Suprapubic skin (tissue), 4 donors: ENCODE results near the gene ANXA3. TPM values are rescaled to one million over a fixed set of nuclear protein-coding genes. Genes with fewer than 3 reads are reported as not detected.

ENCODE experiments used
- DNase-seq, 2 donors: peaks; one replicate each; pipeline ENCODE4 v3.0.0-alpha.2; 2019; ENCODE audit warnings: low spot score in 2 of 2
- H3K27ac ChIP-seq: fragments of 200-600 bp; sonication (generic); one replicate; pipeline ENCODE4 v1.5.1; 2019
- H3K27me3 ChIP-seq: fragments of 200-600 bp; sonication (generic); one replicate; pipeline ENCODE4 v1.5.1; 2019
- H3K36me3 ChIP-seq: fragments of 200-600 bp; sonication (generic); one replicate; pipeline ENCODE4 v1.5.1; 2019
- H3K4me1 ChIP-seq: fragments of 200-600 bp; sonication (generic); one replicate; pipeline ENCODE4 v1.5.1; 2019
- H3K4me3 ChIP-seq: fragments of 200-600 bp; sonication (generic); one replicate; pipeline ENCODE4 v1.5.1; 2019; ENCODE audit warnings: mild to moderate bottlenecking
- H3K9me3 ChIP-seq: fragments of 200-600 bp; sonication (generic); one replicate; pipeline ENCODE4 v1.5.1; 2019
- EP300 ChIP-seq: sonication (generic); formaldehyde crosslinking; IDR thresholded peaks from one replicate; pipeline ENCODE4 v1.6.1; 2017; ENCODE audit warnings: antibody characterized with exemption
- POLR2A ChIP-seq, 2 donors: fragments of 450-650 bp; IDR thresholded peaks; one replicate each; pipeline ENCODE4 v1.6.1; 2017; ENCODE audit warnings: antibody characterized with exemption in 2 of 2, mild to moderate bottlenecking in 2 of 2, moderate library complexity in 2 of 2
- POLR2AphosphoS5 ChIP-seq, 3 donors: sonication (generic); formaldehyde crosslinking; IDR thresholded peaks; one replicate each; pipeline ENCODE4 v1.6.1; 2017; ENCODE audit warnings: antibody characterized with exemption in 3 of 3
- WGBS: methylation state at CpG from one replicate; pipeline ENCODE4 v1.1.5; 2018; 5-methylcytosine and 5-hydroxymethylcytosine counted together
- total RNA-seq, 4 donors: library from RNA; depleted of rRNA; stranded (reverse); fragments of >200 nt; gene quantifications; one replicate each; pipeline ENCODE4 v1.1.0, GENCODE V29; 2016
- TF ChIP-seq, protein P1 (sequence below), 2 donors: fragments of 200-600 bp in 1 of 2; fragments of 450-650 bp in 1 of 2; sonication (generic) in 1 of 2; IDR thresholded peaks; one replicate each; pipeline ENCODE4 v1.5.1; 2016 to 2019; ENCODE audit warnings: antibody characterized with exemption in 2 of 2, mild to moderate bottlenecking in 1 of 2, moderate library complexity in 1 of 2

ANXA3 gene
- total RNA-seq, 4 donors from 2014 or later, result 13.8 to 36.7 (median 19.8) TPM

DNA sequence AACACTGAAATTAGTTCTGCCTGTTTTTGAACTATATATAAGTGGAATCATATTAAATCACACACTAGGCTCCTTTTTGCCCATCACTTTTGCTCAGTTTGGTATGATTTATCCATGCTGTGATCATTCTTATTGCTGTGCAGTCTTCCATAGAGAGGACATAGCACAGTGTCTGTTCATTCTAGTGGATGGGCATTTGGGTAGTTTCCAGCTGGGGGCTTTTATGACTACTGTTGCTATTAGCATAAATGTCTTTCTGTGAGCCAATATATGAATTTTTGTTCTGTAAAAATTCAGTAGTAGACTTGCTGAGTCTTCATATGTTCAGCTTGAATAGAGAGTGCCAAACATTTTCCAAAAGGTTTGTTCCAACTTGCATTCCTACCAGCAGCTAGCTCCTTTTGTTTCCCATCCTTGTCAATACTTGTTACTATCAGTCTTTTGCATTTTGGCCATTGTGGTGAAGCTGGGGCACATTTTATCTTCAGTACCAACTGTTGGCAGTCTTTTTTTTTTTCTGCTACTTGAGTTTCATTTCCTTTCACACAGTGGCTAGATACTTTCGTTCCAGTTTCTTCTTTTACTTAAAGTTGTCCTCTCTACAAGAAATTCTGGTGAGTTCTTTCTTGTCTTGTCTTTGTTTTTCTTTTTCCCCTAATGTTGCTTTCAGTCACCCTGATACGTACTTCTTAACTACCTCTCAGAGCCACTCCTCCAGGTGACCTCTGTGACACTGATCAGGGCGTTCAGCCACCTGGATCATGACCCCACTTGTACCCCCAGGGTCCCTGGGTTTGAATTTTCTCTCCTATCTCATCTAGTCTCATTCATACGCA lies 87.0 kb downstream of the ANXA3 start:
- no peak overlapping the region for H3K4me3 ChIP-seq
- no peaks in the 10 kb centered on the region for H3K27me3 ChIP-seq
- peaks cover 29% of the 10 kb centered on the region for H3K4me1 ChIP-seq
- DNase-seq, result no peak
- H3K36me3 ChIP-seq, result no peaks in the 10 kb centered on the region
- TF ChIP-seq POLR2AphosphoS5 (IDR thresholded peaks at IDR 0.05), result no peak
- TF ChIP-seq EP300, result no peak
- TF ChIP-seq, protein P1, sequence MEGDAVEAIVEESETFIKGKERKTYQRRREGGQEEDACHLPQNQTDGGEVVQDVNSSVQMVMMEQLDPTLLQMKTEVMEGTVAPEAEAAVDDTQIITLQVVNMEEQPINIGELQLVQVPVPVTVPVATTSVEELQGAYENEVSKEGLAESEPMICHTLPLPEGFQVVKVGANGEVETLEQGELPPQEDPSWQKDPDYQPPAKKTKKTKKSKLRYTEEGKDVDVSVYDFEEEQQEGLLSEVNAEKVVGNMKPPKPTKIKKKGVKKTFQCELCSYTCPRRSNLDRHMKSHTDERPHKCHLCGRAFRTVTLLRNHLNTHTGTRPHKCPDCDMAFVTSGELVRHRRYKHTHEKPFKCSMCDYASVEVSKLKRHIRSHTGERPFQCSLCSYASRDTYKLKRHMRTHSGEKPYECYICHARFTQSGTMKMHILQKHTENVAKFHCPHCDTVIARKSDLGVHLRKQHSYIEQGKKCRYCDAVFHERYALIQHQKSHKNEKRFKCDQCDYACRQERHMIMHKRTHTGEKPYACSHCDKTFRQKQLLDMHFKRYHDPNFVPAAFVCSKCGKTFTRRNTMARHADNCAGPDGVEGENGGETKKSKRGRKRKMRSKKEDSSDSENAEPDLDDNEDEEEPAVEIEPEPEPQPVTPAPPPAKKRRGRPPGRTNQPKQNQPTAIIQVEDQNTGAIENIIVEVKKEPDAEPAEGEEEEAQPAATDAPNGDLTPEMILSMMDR (IDR thresholded peaks at IDR 0.05), result no peak
- TF ChIP-seq POLR2A (IDR thresholded peaks at IDR 0.05), result no peak
- H3K9me3 ChIP-seq, result no peaks in the 10 kb centered on the region
- H3K27ac ChIP-seq, result no peak overlapping the region
- 66% methylated on average over 4 of the region's 4 CpGs for WGBS

DNA sequence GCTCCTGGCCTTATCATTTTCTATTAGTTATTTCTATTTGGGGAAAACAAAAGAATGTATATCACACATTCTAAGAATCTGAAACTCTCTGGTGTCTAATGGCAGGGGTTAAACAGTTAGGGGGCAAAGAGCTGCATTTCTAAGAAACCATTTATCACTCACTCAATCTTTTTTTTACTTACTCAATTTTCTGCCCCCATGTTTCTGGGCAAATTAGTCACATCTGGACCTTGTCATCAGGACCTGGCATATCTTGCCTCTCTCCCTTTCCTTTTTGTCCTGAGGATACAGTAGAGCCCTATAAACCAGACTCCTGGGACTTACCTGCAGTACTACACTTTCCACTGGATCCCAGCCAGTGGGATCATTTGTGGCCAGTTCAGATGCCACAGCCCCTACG lies 89.1 kb downstream of the ANXA3 start:
- 71% methylated on average over 1 of the region's 1 CpG for WGBS
- no peaks in the 10 kb centered on the region for H3K36me3 ChIP-seq
- no peak overlapping the region for H3K27ac ChIP-seq
- no peak overlapping the region for H3K4me3 ChIP-seq
- no peaks in the 10 kb centered on the region for H3K27me3 ChIP-seq
- no peak for DNase-seq
- no peaks in the 10 kb centered on the region for H3K9me3 ChIP-seq
- peaks cover 30% of the 10 kb centered on the region for H3K4me1 ChIP-seq
- TF ChIP-seq EP300, result no peak
- no peak for TF ChIP-seq POLR2AphosphoS5 (IDR thresholded peaks at IDR 0.05)
- no peak for TF ChIP-seq POLR2A (IDR thresholded peaks at IDR 0.05)
- TF ChIP-seq, protein P1 (IDR thresholded peaks at IDR 0.05), result no peak

DNA sequence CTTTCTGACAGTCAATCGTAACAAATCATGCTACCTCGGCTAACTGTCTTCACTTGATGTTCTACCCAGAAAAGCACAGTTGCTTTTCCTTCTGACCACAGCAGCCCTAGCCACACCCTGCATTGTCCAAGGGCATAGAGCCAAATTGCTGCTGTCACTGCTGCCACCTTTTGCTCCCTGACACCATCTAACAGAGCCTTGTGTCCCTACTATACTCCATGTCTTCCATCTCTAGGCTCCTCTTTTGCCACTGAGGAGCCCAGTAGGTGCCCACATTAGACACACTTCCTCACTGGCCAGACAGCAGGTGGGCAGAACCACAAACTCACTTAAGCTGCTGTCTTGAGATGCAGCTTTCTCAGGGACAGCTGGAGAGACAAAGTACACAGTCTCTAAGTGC lies 91.4 kb downstream of the ANXA3 start:
- Histone ChIP-seq H3K9me3 (no peaks in the 10 kb centered on the region), H3K4me1 (peaks cover 49% of the 10 kb centered on the region), H3K27ac (no peak overlapping the region), H3K27me3 (no peaks in the 10 kb centered on the region), H3K36me3 (no peaks in the 10 kb centered on the region), H3K4me3 (no peak overlapping the region)
- 68% methylated on average over 2 of the region's 2 CpGs for WGBS
- TF ChIP-seq POLR2A (IDR thresholded peaks at IDR 0.05) (no peak), EP300 (no peak), POLR2AphosphoS5 (IDR thresholded peaks at IDR 0.05) (no peak)
- TF ChIP-seq, protein P1 (IDR thresholded peaks at IDR 0.05), result no peak
- no peak for DNase-seq

DNA sequence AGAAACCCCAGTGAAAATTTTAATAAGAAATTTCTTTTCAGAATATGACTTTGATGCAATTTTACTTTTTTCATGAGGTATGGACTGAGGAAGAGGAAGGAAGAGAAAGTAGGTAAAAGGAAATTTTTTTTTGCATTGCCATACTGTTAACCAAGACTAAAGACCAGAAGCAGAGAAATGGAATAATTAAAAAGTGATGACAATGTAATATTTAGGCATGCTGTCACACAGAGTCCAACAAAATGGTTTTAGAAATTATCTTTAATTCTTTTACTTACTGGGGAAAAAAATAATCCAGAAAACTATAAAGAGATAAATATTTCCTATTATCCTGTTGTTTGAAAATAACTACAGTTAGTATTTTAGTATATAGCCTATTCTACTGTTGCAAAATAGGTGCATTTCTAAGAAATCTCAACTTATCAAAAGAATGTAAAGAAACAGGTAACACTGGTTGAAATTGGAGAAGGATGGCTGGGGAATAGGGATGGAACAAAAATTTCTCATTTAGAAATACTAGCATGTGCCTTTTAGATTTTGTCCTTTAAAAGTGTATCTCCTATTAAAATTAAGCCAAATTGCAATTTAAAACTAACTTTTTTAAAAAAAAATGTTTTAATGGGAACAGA lies 92.6 kb downstream of the ANXA3 start:
- no peaks in the 10 kb centered on the region for H3K36me3 ChIP-seq
- H3K27ac ChIP-seq, result no peak overlapping the region
- no peak overlapping the region for H3K4me3 ChIP-seq
- no peaks in the 10 kb centered on the region for H3K9me3 ChIP-seq
- peaks cover 48% of the 10 kb centered on the region for H3K4me1 ChIP-seq
- TF ChIP-seq, protein P1 (IDR thresholded peaks at IDR 0.05), result no peak
- TF ChIP-seq POLR2A (IDR thresholded peaks at IDR 0.05) (no peak), EP300 (no peak), POLR2AphosphoS5 (IDR thresholded peaks at IDR 0.05) (no peak)
- no peak for DNase-seq
- H3K27me3 ChIP-seq, result no peaks in the 10 kb centered on the region

DNA sequence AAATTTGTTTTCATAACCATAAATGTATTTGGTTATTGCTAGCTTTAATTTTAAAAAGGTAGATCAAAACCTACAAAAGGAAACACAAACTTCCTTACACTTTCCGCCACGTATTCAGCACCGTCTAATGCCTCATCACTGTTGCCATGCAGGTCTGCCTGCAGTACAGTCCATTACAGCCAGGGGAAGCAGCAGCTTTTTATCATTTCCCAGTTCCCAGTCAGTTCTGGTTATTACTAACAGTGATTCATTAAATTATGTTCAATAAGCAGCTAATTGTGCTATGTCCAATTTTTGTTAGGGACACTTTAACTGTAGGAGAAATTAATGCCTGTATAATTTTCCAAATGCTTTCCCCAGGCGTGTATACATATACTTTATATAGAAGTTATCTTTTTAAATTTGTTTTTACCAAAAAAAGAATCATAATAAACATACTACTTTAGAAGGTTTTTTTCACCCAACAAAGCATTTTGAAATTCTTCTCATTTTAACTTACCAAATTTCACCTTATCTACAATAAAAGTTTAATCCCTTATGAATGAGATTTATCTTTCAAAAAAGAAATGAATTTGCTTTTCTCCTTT lies 93.3 kb downstream of the ANXA3 start:
- Histone ChIP-seq H3K4me1 (peaks cover 52% of the 10 kb centered on the region), H3K4me3 (no peak overlapping the region), H3K27me3 (no peaks in the 10 kb centered on the region), H3K9me3 (no peaks in the 10 kb centered on the region), H3K36me3 (no peaks in the 10 kb centered on the region), H3K27ac (peak overlapping the region; percentile 86)
- no peak for DNase-seq
- 23% methylated on average over 4 of the region's 4 CpGs for WGBS
- TF ChIP-seq POLR2AphosphoS5 (IDR thresholded peaks at IDR 0.05) (no peak), EP300 (no peak), POLR2A (IDR thresholded peaks at IDR 0.05) (no peak)
- TF ChIP-seq, protein P1 (IDR thresholded peaks at IDR 0.05), result peak; percentile 94 to 98
